RWPE1 (cell line): ENCODE results near the gene ADK.
"Not testable (repeated sequence)": the region's sequence is repeated elsewhere in the genome, so short reads cannot be mapped to it uniquely, and the experiment has no call there.

Source experiments
- CTCF ChIA-PET: fragments of 350-600 bp; sonication (Branson Sonifier 250); formaldehyde crosslinking; extraction: SDS; loops from one replicate; lab custom pipeline; 2021; lab: Yijun Ruan, JAX
- POLR2A ChIA-PET: fragments of 400-600 bp; formaldehyde crosslinking; extraction: SDS; loops from one replicate; lab custom pipeline; 2020; ENCODE audit warnings: antibody characterized with exemption; ENCODE audit not compliant: low non-redundant PET; lab: Yijun Ruan, JAX
- DNase-seq: peaks from one replicate; pipeline ENCODE4 v3.0.0; 2012; ENCODE audit warnings: low spot score
- H3K27ac ChIP-seq: fragments of 450-650 bp; 2 replicates; pipeline ENCODE4 v1.5.1; 2017
- CTCF ChIP-seq: fragments of 450-650 bp; conservative IDR thresholded peaks from 2 replicates; pipeline ENCODE4 v1.5.1; 2017; ENCODE audit warnings: low read depth, mild to moderate bottlenecking

The ADK gene

DNA sequence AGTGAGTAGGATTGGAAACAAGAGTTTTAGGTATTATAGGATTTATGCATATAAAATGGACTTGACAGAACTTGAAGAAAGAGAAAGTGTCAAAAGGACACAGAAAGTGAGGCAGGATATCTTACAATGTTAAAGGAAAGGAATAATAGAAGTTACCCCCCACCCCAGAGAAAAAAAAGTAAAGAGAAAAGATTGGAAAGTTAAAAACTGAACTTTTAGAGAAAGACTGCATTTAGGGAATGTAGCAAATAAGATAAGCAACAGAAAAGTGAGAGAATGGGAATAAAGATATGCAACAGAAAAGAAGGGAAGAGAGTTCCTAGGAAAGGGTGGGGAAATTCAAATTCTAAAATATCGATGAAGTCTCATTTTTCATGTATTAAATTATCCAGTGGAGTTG, 424.9 kb downstream of the ADK start:
- no peak for TF ChIP-seq CTCF
- ChIA-PET POLR2A (no interaction called here), CTCF (no interaction called here)
- H3K27ac ChIP-seq: no peak overlapping the region
- no peak for DNase-seq

DNA sequence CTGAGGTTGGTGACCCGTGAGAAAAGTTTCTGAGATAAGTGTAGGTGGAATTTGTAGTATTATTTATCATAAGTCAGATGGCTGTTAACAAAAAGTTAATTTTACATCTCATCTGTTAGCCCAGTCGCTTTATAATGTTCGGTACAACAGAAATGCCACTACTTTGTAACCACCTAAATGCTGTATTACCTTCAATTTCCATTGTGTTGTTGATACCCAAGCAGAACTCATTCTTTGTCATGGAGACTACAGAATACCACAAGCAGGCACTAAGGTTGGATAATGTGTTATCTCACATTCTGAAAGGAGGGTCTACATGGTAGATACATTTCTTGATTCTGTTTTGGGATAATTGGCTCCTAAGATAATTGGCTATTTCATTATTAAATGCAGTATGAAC, 425.6 kb downstream of the ADK start:
- TF ChIP-seq CTCF: no peak
- CTCF ChIA-PET: interaction anchor here (0.6 kb wide), 1 partner anchor 192 kb away, joined by 3 read pairs; no protein-coding TSS in a partner anchor
- POLR2A ChIA-PET: no interaction called here
- H3K27ac ChIP-seq: no peak overlapping the region
- no peak for DNase-seq

DNA sequence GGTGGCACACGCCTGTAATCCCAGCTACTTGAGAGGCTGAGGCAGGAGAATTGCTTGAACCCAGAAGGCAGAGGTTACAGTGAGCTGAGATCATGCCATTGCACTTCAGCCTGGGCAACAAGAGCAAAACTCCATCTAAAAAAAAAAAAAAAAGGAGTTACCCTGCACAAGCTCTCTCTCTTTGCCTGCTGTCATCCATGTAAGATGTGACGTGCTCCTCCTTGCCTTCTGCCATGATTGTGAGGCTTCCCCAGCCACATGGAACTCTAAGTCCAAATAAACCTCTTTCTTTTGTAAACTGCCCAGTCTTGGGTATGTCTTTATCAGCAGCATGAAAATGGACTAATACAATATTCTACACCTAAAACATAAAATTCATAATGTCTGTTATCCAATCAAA, 429.4 kb downstream of the ADK start:
- H3K27ac ChIP-seq, POLR2A ChIA-PET, DNase-seq: not testable (repeated sequence)
- CTCF ChIA-PET: interaction anchor here (0.7 kb wide), 1 partner anchor 26 kb away, joined by 4 read pairs; no protein-coding TSS in a partner anchor

DNA sequence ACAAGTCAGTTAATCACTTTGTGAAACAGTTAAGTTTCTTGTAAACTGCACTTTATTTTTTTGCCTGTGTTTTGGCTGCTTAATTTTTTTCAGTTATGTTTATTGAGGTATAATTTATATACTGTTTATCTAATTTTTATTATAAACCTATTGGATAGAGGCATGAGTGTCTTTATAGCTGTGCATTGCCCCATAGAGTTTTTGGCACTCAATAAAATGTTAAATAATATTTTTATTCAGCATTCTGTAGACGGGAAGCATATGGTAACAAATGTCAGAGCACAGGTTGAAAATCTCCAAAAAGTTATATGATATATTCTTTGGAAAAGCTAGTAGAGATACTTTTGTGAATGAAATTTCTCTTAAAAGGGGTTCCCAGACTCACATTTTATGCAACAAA, 431.5 kb downstream of the ADK start:
- ChIA-PET POLR2A (no interaction called here), CTCF (interaction anchor here (0.6 to 0.9 kb wide), 2 partner anchors 118 to 251 kb away, joined by 4 to 5 read pairs; no protein-coding TSS in a partner anchor)
- DNase-seq: no peak
- TF ChIP-seq CTCF: no peak
- H3K27ac ChIP-seq: no peak overlapping the region

DNA sequence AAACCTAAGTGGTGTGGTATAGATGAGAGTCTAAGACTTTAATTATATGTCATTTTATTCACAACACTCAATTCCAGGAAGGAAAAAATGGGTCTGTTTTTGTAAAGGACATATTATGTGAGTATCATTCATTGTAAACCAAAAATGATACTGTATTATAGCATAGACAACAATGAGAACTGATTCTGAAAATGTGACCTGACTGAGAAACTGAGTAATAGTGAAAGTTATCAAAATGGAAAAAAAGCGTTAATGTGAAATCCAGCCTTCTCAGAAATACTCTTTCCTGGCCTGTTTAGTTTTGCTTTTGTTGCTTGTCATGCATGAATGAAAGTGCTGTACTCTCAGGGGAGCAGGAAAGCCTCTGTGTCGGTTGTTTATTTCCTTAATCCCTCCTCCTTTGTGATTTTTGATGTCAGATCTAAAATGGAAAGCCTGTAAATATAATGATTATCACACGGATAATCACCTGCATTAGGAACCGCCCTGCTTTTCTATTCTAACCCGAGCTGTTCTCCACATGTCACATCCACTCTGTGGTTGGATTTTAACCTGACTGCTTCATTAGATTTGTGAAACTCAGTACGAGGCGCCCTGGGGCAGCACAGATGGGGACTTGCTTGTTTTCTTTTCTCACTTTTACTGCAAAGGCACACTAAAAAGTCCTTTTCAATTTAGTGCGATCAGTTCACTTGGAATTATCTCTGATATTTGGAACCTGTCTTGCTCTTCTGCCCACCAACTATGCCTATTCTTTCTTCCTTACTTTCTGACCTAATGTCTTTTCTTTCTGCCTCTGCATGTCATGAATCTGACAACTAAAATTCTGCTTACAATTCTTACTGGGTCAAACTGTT, 434.4 kb downstream of the ADK start:
- no peak for DNase-seq
- H3K27ac ChIP-seq: no peak overlapping the region
- no peak for TF ChIP-seq CTCF
- ChIA-PET CTCF (interaction anchor here (1.0 kb wide), 1 partner anchor 295 kb away, joined by 4 read pairs; no protein-coding TSS in a partner anchor), POLR2A (no interaction called here)

DNA sequence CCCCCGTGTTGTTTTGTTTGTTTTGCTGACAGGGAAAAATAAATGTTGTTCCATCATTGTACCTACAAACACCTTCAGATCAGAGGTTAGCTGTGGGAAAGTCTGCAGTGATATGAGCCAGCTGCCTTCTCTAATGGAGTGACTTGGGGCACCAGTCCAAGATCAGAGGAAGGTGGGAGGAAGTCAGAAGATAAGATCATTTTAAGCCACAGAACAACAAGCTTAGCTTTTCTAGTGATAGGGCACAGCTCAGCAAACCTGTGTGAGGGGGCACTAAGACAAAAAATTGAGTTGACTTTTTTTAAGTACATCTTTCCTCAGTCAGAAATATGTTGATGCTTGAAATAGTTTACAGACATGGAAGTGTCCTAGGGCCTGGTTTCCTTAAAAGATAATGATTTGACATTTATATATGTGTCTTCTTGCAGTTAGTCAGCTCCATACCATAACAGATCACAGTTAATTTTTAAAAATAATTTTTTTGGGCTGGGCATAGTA, 435.1 kb downstream of the ADK start:
- ChIA-PET CTCF (no interaction called here), POLR2A (no interaction called here)
- TF ChIP-seq CTCF: no peak
- no peak for DNase-seq
- H3K27ac ChIP-seq: no peak overlapping the region
